NT2/D1 (cell line): ENCODE measurements around the gene ZNF689.

ENCODE experiments used
- SUZ12 ChIP-seq: IDR thresholded peaks from 2 replicates; pipeline ENCODE4 v1.6.1; 2011; ENCODE audit not compliant: insufficient read length, insufficient read depth; ENCODE audit errors: extremely low read depth
- YY1 ChIP-seq: IDR thresholded peaks from 2 replicates; pipeline ENCODE4 v1.6.1; 2011; ENCODE audit not compliant: insufficient read length, insufficient read depth

DNA sequence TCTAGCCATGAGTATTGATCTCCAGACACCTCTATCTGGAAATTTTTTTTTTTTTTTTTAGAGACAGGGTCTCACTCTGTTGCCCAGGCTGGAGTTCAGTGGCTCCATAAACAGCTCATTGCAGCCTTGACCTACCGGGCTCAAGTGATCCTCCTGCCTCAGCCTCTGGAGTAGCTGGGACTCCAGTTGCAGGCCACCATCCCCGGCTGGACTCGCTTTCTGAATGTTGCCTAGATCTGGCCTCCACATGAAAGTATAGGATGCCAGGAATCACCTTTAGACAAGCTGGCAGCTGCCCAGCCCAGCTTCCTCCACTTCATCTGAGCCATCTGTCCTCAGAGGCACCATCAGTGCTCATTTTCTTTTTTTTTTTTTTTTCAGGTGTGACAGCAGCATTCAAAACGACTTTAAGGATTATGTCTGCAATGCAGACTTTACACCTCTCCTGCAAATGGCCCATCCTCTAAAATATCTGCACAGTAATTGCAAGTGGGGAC, 34.2 kb upstream of the ZNF689 start:
- TF ChIP-seq SUZ12 (no peak), YY1 (no peak)
